HG03342 (cell line): Measurements from ENCODE around the gene DISP3.

Source experiments
- ATAC-seq: cut with Tn5 transposase; IDR thresholded peaks from one replicate; pipeline ENCODE4 v1.9.1; 2021; ENCODE audit warnings: mild to moderate bottlenecking, moderate library complexity; ENCODE audit not compliant: unreplicated experiment

The DISP3 gene

GRCh38 chr1:11513681-11514080, 34.7 kb downstream of the DISP3 start:
- ATAC-seq = no peak

GRCh38 chr1:11514366-11514765, 35.4 kb downstream of the DISP3 start:
- no peak for ATAC-seq

- ATAC-seq = no peak
Observed at GRCh38 chr1:11515368-11516300, 36.7 kb downstream of the DISP3 start.

GRCh38 chr1:11516961-11517635, 38.1 kb downstream of the DISP3 start:
- no peak for ATAC-seq

GRCh38 chr1:11518016-11518701, 39.2 kb downstream of the DISP3 start:
- ATAC-seq = no peak

- ATAC-seq = no peak
Observed at GRCh38 chr1:11518791-11519628, 40.1 kb downstream of the DISP3 start.

GRCh38 chr1:11519629-11520031, 40.7 kb downstream of the DISP3 start:
- no peak for ATAC-seq

- ATAC-seq = no peak
Observed at GRCh38 chr1:11520531-11521233, 41.7 kb downstream of the DISP3 start.

- no peak for ATAC-seq
Observed at GRCh38 chr1:11521582-11522399, 42.8 kb downstream of the DISP3 start.

GRCh38 chr1:11522400-11523235, 43.7 kb downstream of the DISP3 start:
- ATAC-seq = no peak

GRCh38 chr1:11523261-11523660, 44.3 kb downstream of the DISP3 start:
- ATAC-seq = no peak

- no peak for ATAC-seq
Observed at GRCh38 chr1:11523746-11524464, 45.0 kb downstream of the DISP3 start.

- no peak for ATAC-seq
Observed at GRCh38 chr1:11524465-11525150, 45.7 kb downstream of the DISP3 start.

GRCh38 chr1:11525151-11525505, 46.2 kb downstream of the DISP3 start:
- no peak for ATAC-seq

GRCh38 chr1:11525516-11525915, 46.6 kb downstream of the DISP3 start:
- no peak for ATAC-seq

- ATAC-seq = no peak
Observed at GRCh38 chr1:11526071-11526895, 47.3 kb downstream of the DISP3 start.
